ENCODE data around the gene POLE.

GRCh38 chr12:132715874-132716273, 28.7 kb upstream of the POLE start:
- TF ChIP-seq CTCF (IDR thresholded peaks at IDR 0.05): no peak
- TF ChIP-seq POLR2A (IDR thresholded peaks at IDR 0.05): no peak

Measured in breast epithelium (tissue), 3 donors.